Panc1 (cell line): ENCODE results near the gene CALHM6.

Experiments
- POLR2AphosphoS5 ChIP-seq: IDR thresholded peaks from 2 replicates; pipeline ENCODE4 v1.6.1; 2012; ENCODE audit warnings: mild to moderate bottlenecking, low read depth, low read length, moderate library complexity
- SIN3A ChIP-seq: IDR thresholded peaks from 2 replicates; pipeline ENCODE4 v1.6.1; 2012; ENCODE audit warnings: low read depth, mild to moderate bottlenecking, low read length, moderate library complexity, borderline replicate concordance; ENCODE audit not compliant: insufficient read depth
- TCF7L2 ChIP-seq: IDR thresholded peaks from 2 replicates; pipeline ENCODE4 v1.6.1; 2011; ENCODE audit warnings: mild to moderate bottlenecking, low read depth, low read length, inconsistent platforms
- TF ChIP-seq, protein P1 (sequence below), 2 experiments: IDR thresholded peaks; 2 replicates each; pipeline ENCODE4 v1.6.1; 2011 to 2012; ENCODE audit warnings: low read depth in 2 of 2, control low read depth in 1 of 2, low read length in 1 of 2, mild to moderate bottlenecking in 1 of 2, moderate library complexity in 1 of 2; ENCODE audit not compliant: insufficient read depth in 1 of 2
- TF ChIP-seq, protein P2 (sequence below): fragments of 450-650 bp; IDR thresholded peaks from 2 replicates; pipeline ENCODE4 v1.5.1; 2017; ENCODE audit warnings: mild to moderate bottlenecking

DNA sequence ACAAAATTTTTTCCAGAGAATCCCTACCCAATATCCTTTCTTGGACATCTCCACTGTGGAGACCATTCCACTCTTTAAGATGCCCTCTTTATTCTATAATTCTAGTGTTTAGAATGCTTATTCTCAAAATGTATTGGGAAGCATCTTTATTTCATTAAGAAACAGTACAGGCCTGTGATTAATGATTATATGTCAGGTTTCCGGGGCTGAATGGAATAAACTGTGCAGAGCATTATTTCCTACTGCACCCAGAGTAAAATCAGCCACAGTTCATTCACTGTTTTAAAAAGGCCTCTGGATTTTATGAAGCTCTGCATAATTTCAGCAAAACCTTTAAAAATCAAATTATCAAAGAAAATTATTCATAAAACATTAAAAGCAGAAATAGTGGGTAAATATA lies 47.8 kb upstream of the CALHM6 start:
- TF ChIP-seq, protein P1, sequence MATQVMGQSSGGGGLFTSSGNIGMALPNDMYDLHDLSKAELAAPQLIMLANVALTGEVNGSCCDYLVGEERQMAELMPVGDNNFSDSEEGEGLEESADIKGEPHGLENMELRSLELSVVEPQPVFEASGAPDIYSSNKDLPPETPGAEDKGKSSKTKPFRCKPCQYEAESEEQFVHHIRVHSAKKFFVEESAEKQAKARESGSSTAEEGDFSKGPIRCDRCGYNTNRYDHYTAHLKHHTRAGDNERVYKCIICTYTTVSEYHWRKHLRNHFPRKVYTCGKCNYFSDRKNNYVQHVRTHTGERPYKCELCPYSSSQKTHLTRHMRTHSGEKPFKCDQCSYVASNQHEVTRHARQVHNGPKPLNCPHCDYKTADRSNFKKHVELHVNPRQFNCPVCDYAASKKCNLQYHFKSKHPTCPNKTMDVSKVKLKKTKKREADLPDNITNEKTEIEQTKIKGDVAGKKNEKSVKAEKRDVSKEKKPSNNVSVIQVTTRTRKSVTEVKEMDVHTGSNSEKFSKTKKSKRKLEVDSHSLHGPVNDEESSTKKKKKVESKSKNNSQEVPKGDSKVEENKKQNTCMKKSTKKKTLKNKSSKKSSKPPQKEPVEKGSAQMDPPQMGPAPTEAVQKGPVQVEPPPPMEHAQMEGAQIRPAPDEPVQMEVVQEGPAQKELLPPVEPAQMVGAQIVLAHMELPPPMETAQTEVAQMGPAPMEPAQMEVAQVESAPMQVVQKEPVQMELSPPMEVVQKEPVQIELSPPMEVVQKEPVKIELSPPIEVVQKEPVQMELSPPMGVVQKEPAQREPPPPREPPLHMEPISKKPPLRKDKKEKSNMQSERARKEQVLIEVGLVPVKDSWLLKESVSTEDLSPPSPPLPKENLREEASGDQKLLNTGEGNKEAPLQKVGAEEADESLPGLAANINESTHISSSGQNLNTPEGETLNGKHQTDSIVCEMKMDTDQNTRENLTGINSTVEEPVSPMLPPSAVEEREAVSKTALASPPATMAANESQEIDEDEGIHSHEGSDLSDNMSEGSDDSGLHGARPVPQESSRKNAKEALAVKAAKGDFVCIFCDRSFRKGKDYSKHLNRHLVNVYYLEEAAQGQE (IDR thresholded peaks at IDR 0.05; ENCODE audit: insufficient read depth in 1 of 2, low read depth in 2 of 2, low read length in 1 of 2), result no peak
- TF ChIP-seq POLR2AphosphoS5, result no peak
- TF ChIP-seq, protein P2, sequence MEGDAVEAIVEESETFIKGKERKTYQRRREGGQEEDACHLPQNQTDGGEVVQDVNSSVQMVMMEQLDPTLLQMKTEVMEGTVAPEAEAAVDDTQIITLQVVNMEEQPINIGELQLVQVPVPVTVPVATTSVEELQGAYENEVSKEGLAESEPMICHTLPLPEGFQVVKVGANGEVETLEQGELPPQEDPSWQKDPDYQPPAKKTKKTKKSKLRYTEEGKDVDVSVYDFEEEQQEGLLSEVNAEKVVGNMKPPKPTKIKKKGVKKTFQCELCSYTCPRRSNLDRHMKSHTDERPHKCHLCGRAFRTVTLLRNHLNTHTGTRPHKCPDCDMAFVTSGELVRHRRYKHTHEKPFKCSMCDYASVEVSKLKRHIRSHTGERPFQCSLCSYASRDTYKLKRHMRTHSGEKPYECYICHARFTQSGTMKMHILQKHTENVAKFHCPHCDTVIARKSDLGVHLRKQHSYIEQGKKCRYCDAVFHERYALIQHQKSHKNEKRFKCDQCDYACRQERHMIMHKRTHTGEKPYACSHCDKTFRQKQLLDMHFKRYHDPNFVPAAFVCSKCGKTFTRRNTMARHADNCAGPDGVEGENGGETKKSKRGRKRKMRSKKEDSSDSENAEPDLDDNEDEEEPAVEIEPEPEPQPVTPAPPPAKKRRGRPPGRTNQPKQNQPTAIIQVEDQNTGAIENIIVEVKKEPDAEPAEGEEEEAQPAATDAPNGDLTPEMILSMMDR, result no peak
- no peak for TF ChIP-seq SIN3A
- TF ChIP-seq TCF7L2, result no peak
